NCI-H2196 (cell line): ENCODE results near the gene CTAGE9.
"Not testable (repeated sequence)": the region's sequence is repeated elsewhere in the genome, so short reads cannot be mapped to it uniquely, and the experiment has no call there.

Experiments used
- DNase-seq: peaks from one replicate; lab custom pipeline; 2025; ENCODE audit not compliant: unreplicated experiment; lab: John Stamatoyannopoulos, UW

Gene CTAGE9, protein sequence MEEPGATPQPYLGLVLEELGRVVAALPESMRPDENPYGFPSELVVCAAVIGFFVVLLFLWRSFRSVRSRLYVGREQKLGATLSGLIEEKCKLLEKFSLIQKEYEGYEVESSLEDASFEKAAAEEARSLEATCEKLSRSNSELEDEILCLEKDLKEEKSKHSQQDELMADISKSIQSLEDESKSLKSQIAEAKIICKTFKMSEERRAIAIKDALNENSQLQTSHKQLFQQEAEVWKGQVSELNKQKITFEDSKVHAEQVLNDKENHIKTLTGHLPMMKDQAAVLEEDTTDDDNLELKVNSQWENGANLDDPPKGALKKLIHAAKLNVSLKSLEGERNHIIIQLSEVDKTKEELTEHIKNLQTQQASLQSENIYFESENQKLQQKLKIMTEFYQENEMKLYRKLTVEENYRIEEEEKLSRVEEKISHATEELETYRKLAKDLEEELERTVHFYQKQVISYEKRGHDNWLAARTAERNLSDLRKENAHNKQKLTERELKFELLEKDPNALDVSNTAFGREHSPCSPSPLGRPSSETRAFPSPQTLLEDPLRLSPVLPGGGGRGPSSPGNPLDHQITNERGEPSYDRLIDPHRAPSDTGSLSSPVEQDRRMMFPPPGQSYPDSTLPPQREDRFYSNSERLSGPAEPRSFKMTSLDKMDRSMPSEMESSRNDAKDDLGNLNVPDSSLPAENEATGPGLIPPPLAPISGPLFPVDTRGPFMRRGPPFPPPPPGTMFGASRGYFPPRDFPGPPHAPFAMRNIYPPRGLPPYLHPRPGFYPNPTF

GRCh38 chr6:131710917-131711316 lies at the start of gene CTAGE9:
Gene CTAGE9 (minus strand): TSS chr6:131711017. CDS start chr6:131711017, 0 bp downstream.
- DNase-seq = not testable (repeated sequence)

GRCh38 chr6:131758920-131759319 lies 48.1 kb upstream of the CTAGE9 start:
- no peak for DNase-seq

- no peak for DNase-seq
Observed at GRCh38 chr6:131756039-131756438, 45.2 kb upstream of the CTAGE9 start.

- no peak for DNase-seq
Observed at GRCh38 chr6:131755597-131755996, 44.8 kb upstream of the CTAGE9 start.

DNA sequence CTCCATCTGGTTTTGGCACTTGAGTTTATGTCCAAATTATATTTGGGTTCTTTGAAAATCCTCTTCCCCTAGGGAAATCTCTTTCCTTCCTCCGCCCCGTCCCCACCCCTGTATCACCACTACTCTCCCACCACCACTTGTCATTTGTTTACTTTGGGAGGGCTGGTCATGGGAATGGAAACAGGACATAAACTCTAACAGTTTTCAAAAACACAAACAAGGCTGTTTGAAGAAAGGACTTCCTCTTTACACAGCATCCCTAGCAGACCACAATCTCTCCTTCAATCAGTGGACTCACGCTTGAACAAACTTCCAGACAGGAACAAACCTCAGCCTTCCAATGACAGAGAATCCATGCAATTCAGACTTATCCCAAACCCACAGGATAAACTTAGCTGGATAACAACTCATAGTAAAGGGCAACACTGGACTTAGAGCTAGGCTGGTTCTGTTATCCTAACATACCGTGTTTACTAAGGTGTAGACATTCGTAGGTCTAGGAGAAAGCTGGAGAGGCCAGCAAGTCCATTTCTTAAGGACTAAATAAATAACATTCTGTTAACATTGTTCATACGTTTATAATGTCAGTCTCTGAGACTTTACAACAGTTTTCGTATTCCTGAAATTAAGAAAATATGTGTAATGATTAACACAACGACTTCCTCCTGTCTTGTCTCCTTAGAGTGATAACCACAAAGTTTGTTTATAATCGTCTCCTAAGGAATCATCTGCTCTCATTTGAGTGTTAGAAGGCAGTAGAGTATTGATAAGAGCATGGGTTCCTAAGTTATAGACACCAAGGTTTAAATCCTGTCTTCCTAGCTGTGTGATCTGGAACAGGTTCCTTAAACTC lies 44.1 kb upstream of the CTAGE9 start:
- DNase-seq = no peak

DNA sequence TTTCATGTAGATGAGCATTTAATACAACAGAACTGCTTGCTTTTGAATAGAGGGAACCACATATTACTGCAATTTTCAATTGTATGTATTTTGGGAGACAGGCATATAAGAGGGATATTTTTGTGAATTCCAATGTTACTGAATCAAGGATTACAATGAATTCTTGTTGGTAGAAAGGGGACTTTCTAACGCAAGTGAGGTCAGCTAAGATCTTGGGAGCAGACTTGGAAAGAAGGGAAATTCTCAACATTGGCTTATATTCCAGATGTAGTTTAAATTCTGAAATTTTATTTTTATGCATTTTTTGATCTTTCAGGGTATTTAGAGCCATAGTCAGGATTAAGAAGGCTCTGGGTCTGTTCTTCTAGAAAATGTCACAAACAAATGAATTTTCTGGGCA lies 43.3 kb upstream of the CTAGE9 start:
- no peak for DNase-seq

DNA sequence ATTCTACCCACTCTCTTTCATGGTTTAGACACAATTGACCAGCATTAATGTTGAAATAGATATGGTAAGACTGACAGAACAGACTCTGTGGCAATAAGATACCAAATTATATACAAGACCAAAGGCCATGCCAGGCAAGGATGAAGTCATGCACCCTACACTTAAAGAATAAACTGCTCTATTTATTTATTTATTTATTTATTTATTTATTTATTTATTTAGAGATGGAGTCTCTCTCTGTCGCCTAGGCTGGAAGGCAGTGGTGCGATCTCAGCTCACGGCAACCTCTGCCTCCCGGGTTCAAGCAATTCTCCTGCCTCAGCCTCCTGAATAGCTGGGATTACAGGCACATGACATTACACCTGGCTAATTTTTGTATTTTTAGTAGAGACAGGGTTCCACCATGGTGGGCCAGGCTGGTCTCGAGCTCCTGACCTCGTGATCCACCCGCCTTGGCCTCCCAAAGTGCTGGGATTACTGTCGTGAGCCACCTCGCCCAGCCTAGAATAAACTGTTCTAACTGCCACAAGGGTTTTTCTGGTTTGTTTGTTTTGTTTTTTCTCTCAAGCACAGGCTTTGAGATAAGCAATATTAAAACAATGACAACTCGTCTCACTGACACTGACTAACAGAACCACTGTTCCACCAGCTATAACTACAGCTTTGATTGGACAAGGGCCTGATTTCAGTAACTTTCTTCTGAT lies 40.3 kb upstream of the CTAGE9 start:
- DNase-seq = not testable (repeated sequence)

GRCh38 chr6:131749023-131749422 lies 38.2 kb upstream of the CTAGE9 start:
- DNase-seq = no peak

DNA sequence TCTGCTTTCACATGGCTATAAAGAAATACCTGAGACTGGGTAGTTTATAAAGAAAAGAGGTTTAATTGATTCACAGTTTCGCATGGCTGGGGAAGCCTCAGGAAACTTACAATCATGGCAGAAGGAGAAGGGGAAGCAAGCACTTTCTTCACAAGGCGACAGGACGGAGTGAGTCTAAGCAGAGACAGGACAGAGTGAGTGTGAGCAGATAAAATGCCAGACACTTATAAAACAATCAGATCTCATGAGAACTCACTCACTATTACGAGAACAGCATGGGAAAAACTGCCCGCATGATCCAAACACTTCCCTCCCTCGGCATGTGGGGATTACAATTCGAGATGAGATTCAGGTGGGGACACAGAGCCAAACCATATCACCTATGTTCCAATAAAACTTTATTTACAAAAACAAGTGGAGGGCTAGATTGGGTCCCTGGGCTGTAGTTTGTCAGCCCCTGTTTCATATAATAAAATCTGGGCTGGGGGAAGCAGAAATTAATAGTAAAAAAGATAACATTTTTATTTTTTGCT lies 37.1 kb upstream of the CTAGE9 start:
- no peak for DNase-seq

DNA sequence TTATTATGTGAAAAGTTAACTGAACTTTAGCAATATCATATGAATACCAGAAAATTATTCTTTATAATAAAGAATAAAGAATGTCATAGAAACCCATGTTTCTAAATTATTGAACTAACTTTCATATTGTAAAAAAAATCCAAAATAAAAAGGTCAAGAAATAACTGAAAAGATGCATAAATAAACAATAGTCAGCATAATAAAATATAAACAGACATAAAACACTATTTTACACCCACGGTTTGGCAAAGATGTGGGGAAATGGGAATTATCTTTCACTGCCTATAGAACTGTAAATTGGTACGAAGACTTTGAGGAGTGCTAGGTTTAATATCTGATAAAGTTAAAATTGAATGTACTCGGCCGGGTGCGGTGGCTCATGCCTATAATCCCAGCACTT lies 34.7 kb upstream of the CTAGE9 start:
- no peak for DNase-seq

DNA sequence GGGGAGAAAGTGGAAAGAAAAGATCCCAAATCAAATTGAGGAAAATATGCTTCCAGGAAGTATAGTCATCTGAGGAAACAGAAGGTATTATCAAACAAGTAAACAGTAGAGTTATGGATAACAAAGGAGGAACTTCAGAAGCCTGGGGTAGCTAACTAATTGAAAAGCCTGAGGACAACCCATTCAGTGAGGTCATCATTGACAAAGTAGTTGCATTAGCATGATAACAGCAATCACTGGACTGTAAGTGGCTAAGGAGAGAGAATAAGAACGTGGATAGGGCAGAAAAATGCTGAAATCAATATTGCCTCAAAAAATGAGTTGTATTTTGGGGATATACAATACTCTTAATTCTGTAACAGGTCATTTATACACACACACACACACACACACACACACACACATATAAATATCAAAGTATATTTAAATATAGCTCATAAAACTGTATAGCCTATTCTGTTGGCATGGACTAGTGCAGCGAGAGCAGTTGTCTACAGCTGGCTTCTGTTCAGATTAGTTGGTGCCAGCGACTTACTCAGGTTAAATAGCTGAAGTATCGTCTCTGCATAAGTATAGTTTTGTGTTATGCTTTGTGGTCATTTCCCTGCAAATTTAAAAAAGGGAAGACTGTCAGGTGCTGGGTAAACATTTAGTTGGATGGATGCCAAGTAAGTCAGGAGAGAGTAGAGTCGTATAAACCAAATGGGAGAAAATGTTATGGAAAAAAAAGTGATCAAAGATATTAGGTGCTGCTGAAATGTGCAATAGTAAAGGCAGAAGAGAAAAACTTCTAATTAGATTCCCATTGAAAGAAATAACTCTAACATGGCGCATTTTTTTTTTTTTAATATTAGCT lies 33.8 kb upstream of the CTAGE9 start:
- no peak for DNase-seq

- DNase-seq = no peak
Observed at GRCh38 chr6:131741688-131742393, 31.0 kb upstream of the CTAGE9 start.

GRCh38 chr6:131740161-131740560 lies 29.3 kb upstream of the CTAGE9 start:
- no peak for DNase-seq

DNA sequence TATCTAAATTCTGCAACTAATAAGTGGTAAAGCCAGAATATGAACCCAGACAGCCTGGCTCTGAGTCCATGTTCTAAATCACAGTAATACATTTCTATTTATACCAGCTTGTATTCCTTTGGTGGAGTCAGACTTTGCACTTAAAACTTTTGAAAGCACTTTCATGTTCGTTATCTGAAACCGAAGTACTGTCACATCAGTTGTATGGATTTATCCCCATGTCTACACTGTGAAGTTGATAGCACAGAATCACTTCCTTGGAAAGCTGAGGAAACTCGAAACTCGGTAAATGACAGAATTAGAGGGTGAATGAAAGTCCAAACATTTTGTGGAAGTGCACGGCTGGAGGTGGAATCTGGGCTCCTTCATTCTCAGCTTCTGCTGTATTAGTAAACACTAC lies 28.3 kb upstream of the CTAGE9 start:
- no peak for DNase-seq

DNA sequence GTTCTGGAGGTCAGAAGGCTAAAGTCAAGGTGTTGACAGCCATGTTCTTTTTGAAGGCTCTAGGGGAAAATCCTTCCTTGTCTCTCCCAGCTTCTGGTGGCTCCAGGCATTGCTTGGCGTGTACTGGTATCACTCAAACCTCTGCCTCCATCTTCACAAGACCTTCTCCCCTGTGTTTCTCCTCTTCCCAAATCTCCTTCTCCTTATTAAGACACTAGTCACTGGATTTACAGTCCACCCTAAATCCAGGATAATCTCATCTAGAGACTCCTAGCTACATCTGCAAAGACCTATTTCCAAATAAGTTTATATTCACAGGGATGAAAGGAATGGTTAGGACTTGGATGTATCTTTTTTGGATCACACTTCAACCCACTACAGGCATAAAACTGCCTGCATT lies 26.0 kb upstream of the CTAGE9 start:
- DNase-seq = no peak

DNA sequence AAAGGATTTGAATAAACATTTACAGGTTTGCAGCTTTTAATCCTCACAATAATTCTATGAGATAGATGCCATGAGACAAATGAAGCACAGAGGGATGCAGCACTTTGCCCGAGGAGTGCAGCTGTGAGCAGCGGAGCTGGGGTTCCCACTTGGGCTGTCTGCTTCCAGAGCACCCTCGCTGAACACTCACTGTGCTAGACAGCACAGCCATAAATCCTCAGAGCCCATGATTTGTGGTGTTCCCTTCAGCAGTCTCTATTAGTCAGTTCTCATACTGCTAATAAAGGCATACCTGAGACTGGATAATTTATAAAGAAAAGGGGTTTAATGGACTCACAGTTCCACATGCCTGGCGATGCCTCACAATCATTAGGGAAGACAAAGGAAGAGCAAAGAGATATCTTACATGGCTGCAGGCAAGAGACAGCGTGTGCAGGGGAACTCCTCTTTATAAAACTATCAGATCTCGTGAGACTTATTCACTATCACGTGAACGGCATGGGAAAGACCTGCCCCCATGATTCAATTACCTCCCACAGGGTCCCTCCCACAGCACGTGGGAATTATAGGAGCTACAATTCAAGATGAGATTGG lies 25.3 kb upstream of the CTAGE9 start:
- no peak for DNase-seq

DNA sequence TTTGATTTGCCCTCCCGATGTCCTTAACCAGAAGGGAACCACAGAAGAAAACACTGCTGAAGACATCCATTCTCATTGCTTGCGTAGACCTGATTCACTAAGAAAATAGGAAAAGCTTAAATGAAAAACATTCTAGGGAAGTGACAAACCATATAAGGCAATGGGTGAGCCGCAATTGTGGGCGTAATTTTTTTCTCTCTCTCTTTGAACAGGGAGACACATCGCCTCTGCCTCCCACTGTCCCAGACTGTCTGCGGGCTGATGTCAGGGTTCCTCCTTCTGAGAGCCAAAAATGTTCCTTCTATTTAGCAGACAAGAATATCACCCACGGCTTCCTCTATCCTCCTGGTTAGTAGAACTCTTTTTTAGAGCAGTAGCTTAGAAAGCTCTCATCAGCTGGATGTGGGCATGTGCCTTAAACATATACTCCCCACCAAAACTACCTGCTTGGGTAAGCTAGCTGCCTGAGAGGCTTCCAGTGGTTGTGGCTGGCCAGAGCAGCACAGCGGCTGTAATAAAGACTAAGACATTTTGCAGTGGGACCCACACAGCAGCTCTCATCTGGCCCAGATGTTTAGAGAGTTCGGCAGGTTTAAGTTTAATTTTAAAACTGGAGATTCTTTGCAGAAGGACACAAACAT lies 22.7 kb upstream of the CTAGE9 start:
- no peak for DNase-seq

- no peak for DNase-seq
Observed at GRCh38 chr6:131731224-131731623, 20.4 kb upstream of the CTAGE9 start.
